Right lung (tissue), 5 donors: ENCODE data around the gene RNF220. TPM values are rescaled to one million over a fixed set of nuclear protein-coding genes. Genes with fewer than 3 reads are reported as not detected.
"Not testable (repeated sequence)": the region's sequence is repeated elsewhere in the genome, so short reads cannot be mapped to it uniquely, and the experiment has no call there.

Source experiments
- DNase-seq, 2 donors: peaks; one replicate each; pipeline ENCODE4 v3.0.0-alpha.2; 2013
- polyA plus RNA-seq, 5 donors: library from polyadenylated mRNA; unstranded; fragments of 120-200 nt; gene quantifications; one replicate each; pipeline versions ENCODE4 v1.2.1 to v1.2.3, GENCODE V29; 2013; ENCODE audit warnings: inconsistent platforms in 1 of 5, low replicate concordance in 1 of 5; ENCODE audit not compliant: insufficient read length in 5 of 5, insufficient read depth in 1 of 5

The RNF220 gene
- polyA plus RNA-seq, 5 donors = 79.7 to 104 (median 102) TPM

DNA sequence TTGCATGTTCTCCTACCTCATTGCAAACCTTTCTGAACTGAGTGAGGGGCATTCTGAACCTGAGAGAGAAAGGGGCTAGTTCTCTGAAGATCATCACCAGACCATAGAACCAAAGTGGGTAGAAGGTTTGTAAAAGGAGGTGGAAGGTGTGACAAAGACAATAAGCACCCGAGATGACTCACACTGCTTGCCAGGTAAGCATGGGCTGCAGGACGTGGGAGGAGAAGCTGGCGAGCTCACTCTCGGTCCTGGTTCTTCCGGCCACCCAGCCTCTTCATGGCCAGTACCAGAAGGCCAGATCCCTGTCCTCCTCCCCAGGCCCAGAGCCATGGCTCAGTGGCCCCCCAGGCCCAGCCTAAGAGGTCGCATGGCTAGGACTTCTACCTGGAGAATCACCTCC, 140.9 kb downstream of the RNF220 start:
- DNase-seq = no peak

DNA sequence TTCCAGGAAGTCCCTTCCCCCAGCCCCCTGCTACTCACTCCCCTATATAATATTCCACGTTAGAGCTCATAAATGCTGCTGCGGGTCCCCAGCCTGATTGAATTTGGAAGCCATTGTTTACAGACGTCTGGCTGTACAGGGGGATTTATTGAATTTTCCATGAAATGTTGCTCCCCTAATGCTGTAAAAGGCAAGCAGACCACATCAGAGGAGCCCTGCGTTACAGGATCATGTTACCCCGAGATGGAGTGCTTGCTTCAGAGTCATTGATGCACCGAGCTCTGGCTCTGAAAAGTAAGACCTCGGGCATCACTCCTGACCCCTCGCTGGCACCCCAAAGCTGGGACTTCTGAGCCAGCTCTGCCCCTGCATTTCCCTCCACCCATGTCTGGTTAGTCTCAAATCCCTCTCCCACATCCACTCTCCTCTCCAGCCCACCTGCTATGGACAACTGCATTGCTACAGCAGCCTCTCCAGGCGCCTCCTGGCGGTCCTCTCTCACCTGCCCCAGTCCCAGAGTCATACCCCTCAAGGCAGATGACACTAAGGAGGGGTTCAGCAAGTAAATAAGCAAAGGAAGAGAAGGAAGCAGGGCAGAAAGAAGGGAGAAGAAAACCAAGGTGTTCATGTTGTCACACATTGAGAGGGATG, 141.5 kb downstream of the RNF220 start:
- no peak for DNase-seq

DNA sequence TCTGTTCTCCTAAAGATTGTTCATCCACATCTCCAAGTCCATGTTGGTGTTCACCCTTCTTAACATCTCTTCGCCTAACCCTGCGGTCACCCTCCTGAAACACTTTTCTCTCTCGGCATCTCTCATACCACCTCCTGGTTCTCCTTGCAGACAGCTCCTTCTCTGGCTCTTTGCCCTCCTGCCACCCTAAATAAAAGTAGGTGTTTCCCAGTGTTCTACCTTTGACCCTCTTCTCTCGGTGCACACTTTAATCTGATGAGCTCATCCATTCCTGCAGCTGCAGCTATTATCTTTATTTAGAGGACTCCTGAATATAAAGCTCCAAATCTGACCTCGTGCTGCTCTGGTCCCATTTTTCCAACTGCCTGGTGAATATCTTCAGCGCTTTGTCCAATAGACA, 142.3 kb downstream of the RNF220 start:
- DNase-seq = no peak

DNA sequence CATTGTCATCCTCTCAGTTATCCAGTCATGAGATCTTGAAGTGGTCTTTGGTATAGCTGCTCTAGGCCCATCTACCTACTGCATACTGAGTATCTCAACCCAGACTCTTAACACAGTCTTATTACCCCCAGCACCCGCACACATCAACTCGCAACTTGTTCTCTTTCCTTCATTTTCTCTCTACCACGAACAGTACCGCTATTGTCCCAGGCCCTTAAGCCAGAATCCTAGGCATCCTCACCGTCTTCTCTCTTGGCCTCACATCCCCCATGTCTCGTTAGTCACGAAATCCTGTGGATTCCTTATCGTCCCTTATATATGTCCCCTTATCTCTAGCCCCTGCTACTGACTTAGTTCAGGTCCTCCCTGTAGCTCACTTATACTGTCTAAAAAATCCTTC, 142.8 kb downstream of the RNF220 start:
- no peak for DNase-seq

DNA sequence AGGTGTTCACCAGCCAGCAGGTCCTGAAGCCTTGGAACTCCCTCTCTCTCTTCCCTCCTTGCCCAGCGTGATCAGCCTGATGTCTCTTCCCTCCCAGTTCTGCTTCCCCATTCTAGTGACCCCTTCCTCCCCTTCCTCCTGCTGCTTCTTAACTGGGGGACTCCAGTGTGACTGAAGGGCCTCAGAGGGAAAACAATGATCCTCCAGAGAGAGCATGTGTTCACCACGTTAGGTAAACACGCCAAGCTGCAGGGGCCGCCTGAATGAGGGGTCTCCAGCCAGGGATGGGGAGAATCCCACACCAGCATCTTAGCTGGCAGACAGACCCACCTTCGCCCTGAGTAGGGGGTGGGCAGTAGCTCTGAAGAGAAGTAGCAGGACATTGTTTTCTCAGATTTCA, 144.5 kb downstream of the RNF220 start:
- no peak for DNase-seq

DNA sequence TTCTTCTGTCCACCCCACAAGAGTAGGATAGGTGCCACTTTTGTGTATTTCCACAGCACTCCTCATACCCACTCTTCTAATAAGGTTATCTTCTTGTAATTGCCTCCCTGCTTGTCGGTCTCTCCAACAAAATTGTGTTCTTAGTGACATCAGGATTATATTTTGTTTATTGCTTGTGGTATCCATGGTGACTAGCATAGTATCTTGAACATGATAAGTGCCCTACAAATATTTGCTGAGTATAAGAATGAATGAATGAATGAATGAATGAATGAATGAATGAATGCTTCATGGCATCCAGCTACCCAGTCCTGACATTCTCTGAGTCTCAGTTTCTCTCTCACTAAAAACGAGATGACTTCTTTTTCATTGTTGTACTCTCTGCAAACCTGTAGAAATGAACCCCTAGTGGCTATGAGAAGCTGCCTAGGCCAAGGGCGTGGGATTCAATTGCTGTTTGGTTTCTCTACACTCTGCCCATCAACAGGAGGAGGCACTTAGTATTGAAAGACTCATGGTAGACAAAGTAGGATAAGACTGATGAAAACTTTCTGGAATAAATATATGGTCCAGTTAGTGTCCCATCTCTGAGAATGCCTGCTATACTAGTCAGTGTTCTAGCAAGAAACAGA, 148.2 kb downstream of the RNF220 start:
- DNase-seq = no peak

DNA sequence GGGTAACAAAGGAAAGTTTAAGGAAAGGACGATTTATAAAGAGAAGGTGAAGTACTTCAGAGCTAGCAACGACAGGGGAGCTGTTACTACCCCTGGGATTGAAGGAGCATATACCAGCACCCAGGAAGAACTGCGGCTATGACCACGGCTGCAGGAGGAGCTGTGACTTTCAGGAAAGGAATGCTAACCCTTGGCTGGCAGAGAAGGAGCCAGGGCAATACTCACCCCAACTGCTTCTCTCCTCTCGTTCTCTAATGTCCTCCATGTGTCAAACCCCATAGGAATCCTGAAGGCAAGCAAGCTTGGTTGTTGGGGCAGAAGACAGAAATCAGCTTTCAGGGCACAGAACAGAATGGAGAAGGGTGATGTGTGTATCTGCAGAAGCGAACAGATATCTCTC, 148.7 kb downstream of the RNF220 start:
- no peak for DNase-seq

DNA sequence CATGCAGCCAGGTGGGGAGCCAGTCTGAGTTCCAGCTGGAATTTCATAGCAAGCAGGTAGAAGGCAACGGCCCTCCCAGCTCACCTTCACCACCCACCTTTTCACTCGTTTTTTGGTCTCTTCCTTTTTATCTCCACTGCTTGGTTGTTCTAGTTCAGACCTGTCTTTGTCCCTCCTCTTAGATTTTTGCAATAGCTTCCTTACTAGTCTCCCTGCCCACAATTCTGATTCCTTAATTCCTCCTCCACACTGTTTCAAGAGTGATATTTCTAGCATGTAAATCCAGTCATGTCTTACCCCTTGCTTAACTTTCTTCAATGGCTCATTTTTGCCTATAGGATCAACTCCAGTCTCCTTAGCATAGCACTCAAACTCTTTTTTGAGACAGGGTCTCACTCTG, 149.7 kb downstream of the RNF220 start:
- no peak for DNase-seq

DNA sequence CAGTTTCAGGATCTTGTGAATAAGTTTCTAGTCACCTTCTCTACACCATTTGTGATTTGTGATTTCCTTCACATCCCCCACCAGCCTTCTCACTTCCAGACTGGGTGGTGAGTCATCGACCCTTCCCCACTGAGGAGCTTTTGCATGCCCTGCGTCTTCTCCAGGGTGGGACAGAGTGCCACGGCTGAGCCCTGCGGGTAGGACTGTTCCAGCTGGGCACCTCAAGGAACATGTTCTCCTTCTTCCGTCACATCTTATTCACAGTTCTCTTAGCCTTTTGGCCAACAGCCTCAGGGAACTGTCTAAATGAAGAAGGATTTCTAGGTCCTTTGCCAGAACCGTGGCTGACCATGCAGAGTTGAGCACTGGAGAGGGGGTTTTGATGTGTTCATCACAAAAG, 152.7 kb downstream of the RNF220 start:
- DNase-seq = no peak

DNA sequence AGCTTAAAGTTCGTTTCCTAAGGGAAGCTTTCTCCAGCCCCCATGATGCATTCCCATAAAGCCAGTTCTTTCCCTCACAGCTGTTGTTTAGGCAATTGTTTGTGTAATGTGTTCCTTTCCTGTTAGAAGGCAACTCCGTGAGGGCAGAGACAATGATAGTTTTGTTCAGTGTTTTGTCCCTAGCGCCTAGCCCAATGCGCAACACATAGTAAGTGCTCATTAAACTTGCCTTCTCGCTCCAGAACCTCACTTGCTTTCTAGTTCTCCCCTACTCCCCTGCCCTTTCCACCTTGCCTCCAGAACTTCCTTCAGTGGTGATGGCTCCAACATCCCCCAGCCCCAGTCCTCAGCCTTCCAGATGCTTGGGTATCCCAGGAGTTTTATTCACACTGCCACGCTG, 153.8 kb downstream of the RNF220 start:
- no peak for DNase-seq

DNA sequence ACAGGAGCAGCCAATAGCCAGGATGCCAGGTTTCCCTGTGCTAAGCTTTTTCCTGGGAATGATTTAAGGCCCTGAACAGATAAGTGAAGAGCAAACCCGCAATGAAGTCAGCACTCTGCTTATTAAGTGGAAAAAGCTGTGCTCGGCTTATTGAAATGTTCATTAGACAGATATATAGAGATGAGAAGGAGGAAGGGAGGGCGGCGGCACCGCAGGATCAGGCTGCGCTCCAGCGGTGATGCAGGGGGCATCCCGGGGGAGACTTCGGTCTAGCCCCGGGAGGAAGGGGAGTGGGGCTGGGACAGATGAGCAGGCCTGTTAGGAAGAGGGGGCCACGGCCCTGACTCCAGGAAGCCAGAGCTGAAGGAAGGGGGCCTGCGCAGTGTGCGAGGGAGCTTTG, 154.3 kb downstream of the RNF220 start:
- DNase-seq = no peak

DNA sequence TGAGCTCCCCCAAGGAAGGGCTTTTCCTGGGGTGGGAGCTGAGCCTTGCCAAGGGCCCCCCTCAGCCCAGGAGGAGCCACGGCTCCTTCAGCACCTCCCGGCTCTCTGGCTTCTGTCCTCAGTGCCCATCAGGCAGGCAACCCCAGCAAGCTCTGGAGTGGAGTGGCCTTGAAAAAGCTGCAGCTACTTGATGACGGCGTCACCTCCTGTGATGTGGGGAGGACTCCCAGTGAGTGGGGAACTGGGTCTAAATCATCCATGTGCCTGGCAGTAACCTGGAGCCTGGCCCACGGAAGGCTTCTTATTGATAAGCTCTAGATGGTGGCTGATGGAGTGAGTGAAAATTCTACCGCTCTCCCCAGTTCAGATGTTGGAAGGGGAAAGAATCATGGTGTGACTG, 154.9 kb downstream of the RNF220 start:
- DNase-seq = no peak

DNA sequence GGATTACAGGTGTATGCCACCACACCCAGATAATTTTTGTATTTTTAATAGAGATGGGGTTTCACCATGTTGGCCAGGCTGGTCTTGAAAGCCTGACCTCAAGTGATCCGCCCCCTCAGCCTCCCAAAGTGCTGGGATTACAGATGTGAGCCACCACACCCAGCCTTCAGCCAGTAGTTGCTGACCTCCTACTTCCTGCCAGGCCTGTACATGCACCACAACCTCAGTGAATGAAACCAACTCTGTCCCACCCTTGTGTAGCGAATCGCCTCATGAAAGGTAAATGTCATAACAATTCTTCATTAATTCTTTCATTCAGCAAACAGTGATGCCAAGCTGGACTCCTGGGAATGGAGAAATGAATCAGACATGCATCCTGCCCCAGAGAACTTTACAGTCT, 155.6 kb downstream of the RNF220 start:
- DNase-seq = not testable (repeated sequence)

DNA sequence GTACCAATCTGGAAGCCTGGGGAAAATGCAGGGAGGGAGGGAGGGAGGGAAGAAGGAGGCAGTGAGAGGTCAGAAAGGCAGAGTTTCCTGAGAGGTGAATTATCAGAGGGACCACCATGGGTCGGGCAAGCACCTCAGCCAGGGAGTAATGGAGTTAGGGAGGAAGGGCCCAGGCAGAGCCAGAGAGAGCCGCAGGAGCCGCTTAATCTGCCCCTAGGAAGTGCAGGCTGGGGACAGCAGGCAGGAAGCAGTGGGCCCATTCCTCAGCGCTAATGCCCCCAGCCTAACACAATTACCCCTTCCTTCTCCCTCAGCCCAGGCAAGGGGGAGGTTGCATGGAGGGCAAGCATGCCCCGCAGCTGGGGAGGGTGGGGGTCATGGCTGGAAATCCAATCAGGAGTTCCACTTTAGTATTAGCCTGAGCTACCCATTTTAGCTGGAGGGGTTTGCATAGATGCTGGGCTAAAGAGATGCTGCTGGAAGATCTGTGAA, 160.2 kb downstream of the RNF220 start:
- DNase-seq = no peak

DNA sequence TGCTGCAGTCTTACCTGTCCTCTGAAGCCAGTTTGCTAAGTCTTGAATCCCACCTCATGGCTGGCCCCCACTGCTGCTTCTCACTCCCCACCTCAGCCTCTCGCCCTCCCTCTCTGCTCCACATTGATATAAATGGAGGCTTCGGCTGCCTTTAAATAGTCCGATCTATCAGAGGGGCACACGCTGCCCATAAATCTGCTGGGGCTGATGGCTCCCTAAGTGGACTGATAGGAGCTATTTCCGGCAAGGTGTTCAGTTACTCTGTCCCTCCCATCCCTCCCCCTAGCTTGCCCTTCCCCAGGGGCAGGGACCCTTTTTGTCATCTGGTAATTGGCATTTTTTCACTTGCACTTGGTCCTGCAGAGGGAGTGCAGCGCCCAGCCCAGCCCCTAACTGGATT, 160.8 kb downstream of the RNF220 start:
- DNase-seq = no peak

DNA sequence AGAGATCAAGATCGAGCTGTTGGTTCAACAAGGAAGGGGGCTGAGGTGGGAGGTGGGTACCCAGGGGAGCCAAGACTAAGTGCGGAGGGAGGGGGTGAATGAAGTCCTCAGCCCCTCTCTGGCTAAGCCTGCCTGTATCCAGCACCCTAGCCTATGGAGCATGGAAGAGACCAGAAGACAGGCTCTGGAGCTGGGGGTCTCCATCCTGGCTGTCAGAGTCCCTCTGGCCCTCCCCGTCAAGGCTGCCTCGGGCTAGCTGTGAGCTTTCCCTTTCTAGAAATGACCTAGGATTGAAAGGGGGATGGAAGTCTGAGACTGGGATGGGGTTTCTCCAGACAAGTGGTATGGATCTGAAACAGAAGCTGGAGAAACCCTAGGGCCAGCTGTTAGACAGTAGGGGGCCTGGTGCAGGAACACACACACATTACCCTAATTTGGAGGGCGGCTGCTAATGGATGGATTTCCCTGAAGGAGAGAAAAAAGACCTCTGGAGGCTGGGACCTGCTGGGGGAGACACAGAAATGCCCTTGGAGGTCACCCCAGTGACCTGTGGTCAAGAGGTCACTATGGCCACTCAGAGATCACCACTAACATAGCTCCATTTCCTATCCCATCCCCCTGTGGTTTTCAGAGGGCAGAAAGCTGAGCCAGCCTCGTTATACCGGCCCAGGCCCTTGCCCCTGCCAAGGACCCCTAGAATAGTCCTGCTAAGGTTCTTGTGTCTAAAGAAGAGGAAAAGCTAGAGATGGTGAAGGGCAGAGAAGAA, 161.4 kb downstream of the RNF220 start:
- no peak for DNase-seq

DNA sequence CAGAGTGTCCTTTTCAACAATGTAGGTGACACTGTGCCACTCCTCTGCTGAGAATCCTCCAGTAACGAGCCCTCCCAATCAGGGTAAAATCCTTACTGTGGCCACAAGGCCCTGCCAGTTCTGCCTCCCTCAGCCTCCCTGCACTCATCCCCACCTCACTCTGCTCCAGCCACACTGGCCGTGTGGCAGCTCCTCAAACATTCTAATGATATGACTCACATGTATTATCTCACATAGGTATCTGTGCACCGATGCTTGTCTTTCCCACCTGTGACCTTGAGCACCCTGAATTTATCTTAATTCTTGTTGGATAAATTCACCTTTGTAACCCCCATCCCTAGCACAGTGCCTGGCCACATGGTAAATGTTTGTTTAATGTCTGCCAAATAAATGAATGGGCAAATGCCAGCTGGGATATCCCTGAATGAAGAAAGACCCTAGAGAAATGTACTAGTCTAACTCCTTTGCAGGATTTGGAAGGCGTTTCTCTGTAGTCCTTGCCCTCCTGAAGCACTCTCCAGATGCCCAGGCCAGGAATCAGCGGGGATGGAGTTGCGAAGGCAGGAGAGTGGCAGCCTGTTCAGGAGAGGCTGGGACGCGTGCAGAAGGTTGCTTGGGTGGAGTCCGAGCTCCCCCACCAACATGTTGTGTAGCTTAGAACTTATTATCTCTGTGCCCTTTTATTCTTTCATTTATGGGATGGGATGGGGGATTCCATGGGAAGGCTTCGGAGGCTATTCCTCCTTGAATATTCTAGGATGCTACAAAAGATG, 163.3 kb downstream of the RNF220 start:
- no peak for DNase-seq

DNA sequence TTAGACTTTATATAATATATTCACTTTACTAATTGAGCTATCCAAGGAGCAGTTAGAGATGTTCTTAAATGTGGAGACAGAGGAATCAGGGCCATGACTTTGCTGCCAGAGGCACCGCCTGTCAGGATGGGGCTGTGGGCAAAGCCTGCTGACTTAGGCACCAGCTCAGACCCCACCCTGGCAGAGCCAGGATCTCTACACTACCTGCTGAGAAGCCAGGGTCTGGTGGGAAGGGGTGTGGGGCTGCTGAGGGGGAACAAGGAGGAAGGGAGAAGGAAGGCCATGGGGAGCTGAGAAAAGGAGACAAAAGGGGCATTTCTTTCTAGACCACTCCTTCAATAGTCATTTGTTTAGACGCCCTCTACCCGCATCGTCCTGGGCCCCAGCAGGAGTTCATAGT, 164.4 kb downstream of the RNF220 start:
- no peak for DNase-seq

DNA sequence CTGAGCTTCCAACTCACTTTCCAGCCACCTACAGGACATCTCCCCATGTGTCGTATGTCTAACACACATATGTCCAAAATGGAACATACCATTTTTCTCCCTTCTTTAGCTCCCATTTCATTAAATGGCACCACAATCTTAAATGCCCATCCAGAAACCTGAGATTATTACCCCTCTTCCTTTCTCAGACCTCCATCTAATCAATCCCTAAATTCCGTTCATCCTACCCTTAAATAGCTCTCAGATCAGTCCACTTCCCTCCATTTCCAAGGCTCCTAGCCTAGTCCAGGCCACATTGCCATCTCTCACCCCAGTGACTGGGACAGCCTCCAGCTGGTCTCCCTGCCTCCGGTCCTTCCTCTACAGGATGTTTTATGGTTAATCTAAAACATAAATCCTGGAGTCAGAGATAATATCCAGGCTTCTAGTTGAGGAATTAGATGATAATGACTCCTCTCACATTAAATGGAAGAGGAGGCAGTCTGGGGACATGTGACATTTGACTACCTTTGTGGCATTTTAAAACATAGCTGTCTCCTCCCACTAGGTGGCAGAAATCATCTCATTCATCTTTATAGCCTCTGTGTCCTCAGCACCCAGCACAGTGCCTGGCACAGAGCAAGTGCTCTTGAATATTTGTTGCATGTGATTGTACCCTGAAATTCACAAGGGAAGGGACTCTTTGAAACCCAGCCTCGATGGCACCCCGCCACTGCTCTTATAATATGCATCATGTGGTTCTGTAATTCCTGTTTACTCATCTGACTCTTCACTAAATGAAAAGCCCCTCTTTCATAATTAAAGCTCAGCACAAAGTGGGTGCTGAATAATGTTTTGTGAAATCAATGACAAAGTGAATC, 166.9 kb downstream of the RNF220 start:
- DNase-seq = no peak

DNA sequence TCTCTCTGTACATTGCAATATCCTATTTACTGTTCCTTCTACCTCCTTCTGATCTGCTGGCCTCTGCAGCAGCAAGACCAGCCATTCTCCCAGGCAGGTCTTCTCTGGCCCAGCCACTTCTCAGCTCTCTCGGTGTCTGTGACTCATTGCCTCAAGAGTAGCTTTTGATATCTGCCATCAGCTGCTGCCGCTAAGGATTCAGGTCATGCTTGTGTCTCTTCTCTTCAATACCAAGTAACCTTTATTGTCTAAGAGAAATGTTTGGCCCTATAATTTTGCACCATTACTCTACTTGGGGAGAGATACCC, 167.5 kb downstream of the RNF220 start:
- DNase-seq = no peak

DNA sequence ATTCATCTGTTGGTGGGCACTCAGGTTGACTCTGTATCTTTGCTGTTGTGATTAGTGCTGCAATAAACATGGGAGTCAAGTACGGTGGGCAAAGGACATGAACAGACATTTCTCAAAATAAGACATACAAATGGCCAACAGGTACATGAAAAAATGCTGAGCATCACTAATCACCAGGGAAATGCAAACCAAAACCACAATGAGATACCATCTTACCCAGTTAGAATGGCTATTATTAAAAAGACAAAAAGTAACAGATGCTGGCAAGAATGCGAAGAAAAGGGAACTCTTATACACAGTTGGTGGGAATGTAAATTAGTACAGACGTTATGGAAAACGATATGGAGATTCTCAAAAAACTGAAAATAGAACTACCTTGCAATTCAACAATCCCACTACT, 170.3 kb downstream of the RNF220 start:
- no peak for DNase-seq
